ENCODE results near the gene RNF169. TPM values are rescaled to one million over a fixed set of nuclear protein-coding genes. Genes with fewer than 3 reads are reported as not detected.
"Not testable (repeated sequence)": the region's sequence is repeated elsewhere in the genome, so short reads cannot be mapped to it uniquely, and the experiment has no call there.

Gene RNF169
- total RNA-seq, 2 donors from 2014 or later = 10.3 to 11.6 TPM

DNA sequence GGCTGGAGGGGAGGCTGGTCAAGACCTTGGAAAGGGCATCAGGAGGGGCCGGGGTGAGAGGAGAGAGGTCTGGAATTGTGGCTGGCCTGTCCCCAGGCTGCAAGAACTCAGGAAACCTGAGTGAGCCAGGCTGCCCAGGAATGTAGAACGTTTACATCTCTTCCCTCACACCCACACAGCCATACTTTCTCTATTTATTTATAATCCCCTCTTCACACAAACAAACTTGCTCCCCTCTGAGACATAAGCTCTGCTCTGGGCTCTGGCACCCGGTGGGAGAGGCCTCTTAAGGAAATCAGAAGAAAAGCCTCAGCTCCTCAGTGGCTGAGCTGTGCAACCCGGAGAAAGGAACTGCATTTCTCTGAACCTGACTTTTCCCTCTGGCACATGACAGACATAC is 22.9 kb upstream of the RNF169 start:
- intact Hi-C loops (cut with DNase I) = loop anchor here (2.0 to 10.0 kb wide), 3 partner anchors 91 to 113 kb away; no protein-coding TSS in a partner anchor
- DNase-seq = no peak
- no peak for ATAC-seq

- DNase-seq (peak; percentile 81), ATAC-seq (peak; percentile 93 to 95)
- intact Hi-C loops (cut with DNase I) = loop anchor here (2.0 to 10.0 kb wide), 3 partner anchors 92 to 114 kb away; no protein-coding TSS in a partner anchor
Measured at GRCh38 chr11:74726547-74727182, 22.0 kb upstream of the RNF169 start.

DNA sequence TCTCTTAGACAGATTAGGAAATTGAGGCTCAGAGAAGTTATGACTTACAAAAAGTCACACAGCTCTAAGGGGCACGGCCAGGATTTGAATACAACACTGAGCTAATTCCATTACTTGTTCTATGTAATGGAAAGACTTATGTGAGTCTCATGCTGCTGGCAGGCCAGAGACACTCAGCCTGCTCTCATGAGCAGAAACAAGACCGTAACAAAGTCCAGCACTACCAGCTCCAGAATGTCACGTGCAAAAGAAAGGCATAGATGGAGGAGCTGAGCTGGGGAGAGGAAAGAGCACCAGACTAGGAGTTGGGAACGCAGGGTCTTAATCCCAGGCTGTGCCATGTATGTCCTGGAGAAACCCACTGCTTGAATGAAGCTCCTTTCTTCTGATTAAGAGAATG is 19.3 kb upstream of the RNF169 start:
- DNase-seq = no peak
- intact Hi-C loops (cut with DNase I) = loop anchor here (5.0 to 10.0 kb wide), 2 partner anchors 95 to 117 kb away; no protein-coding TSS in a partner anchor

GRCh38 chr11:74730571-74731260 is 17.9 kb upstream of the RNF169 start:
- DNase-seq (no peak), ATAC-seq (no peak)
- intact Hi-C loops (cut with DNase I) = loop anchor here in 1 of 2 donors (10.0 kb wide), 1 partner anchor 276 kb away; no protein-coding TSS in a partner anchor

More for the DNA sequence above, 19.3 kb upstream of the RNF169 start:
- ATAC-seq = no peak

DNA sequence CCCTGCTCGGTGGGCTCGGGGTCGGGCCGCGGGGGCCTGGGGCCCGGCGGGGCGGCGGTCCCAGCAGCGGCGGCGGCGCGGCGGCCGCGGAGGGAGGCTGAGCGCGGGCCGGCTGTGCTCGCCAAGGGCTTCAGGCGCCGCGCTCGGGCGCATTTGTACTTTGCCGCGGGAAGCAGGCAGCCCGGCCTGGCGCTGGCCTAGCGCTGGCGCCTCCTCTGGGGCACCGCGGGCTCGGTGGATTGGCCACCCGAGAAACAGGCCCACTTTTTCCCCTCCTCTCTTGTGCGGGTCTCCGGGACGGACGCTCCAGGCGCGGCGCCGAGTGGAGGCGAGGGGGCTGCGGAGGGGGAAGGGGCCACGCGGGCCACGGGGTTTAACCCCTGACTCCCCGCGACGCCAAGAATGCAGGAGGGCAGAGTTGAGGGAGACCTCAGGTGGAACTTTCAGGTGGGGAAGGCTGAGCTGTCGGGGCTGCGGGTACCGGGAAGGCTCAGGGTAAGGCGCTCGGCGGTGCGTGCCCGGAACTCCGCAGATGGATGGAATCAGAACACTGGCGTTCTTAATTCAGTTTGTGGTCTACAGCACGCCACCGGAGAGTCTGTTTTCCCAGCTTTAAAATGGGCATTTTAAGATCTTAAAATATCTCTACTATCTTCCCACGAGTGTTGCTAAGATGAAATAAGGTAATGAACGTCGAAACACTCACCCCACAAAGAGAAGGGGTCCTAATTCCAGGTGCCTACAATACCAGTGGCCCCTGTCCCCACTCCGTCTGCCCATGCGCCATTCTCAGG is 17.2 kb upstream of the RNF169 start, which contains the start of gene CHRDL2:
CHRDL2 (minus strand) TSS at position 126 of the 794 bp plus-strand sequence. CDS start 538 bp downstream, outside the sequence.
- ATAC-seq (peak; percentile 43 to 49), DNase-seq (peak; percentile 51)
- intact Hi-C loops (cut with DNase I) = loop anchor here in 1 of 2 donors (10.0 kb wide), 1 partner anchor 277 kb away; no protein-coding TSS in a partner anchor

DNA sequence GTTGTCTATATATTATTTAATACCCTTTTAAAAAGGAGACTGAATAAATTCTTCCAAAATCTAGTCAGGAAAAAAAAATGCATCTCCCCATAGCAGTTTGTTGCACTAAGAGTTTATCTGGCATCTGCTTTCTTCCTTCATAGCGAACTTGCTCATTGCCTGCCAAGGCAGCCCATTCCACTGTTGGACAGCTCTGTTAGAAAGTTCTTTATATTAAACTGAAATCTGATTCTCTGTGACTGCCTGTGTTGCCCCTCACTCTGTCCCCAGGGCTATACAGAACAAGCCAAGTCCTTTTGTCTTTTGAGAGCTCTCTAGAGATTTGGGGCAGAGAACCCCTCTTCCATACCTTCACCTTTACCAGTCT is 14.1 kb upstream of the RNF169 start:
- DNase-seq (no peak), ATAC-seq (no peak)
- intact Hi-C loops (cut with DNase I) = loop anchor here in 1 of 2 donors (10.0 kb wide), 1 partner anchor 280 kb away; no protein-coding TSS in a partner anchor

DNA sequence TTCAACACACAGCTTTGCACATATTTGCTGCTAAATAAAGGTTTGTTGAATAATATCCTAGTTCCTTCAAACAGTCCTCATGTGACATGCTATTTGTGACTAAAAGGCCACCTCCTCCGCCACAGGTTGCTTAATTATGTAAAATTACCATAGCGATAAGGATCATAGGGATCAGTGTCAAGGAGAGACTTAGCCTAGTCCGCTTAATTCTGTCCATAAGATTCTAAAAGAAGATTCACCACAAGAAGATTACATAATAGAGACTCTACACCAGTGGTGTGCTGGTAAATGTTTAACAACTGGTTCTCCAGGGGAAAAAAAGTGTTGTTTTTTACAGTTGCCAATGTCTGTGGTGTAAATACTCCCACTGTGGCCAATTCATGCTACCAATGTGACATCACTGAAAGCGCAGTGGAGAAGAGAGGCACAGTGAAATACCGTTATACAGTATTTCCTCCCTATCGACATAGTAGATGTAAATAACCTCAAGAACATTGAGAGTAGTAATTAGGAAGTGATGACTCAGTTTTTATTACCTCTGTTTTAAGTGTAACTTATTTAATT is 13.2 kb upstream of the RNF169 start:
- DNase-seq (no peak), ATAC-seq (no peak)
- intact Hi-C loops (cut with DNase I) = loop anchor here in 1 of 2 donors (10.0 kb wide), 1 partner anchor 281 kb away; no protein-coding TSS in a partner anchor

DNA sequence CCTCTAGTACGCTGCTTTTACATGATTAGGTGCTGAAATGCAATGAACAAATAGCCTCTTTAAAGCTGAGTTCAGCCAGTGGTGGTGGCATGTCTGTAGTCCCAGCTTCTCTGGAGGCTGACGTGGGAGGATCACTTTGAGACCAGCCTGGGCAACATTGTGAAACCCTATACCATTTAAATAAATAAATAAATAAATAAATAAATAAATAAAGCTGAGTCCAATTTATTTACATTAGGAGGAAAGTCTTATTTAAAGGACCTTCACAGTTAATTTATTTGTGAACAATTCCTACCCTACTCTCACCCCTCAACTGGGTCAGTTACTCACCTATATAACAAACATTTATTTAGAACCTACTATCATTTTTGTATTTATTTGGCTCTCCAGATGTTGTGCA is 12.6 kb upstream of the RNF169 start:
- intact Hi-C loops (cut with DNase I) = loop anchor here in 1 of 2 donors (10.0 kb wide), 1 partner anchor 281 kb away; no protein-coding TSS in a partner anchor
- DNase-seq = no peak
- no peak for ATAC-seq

DNA sequence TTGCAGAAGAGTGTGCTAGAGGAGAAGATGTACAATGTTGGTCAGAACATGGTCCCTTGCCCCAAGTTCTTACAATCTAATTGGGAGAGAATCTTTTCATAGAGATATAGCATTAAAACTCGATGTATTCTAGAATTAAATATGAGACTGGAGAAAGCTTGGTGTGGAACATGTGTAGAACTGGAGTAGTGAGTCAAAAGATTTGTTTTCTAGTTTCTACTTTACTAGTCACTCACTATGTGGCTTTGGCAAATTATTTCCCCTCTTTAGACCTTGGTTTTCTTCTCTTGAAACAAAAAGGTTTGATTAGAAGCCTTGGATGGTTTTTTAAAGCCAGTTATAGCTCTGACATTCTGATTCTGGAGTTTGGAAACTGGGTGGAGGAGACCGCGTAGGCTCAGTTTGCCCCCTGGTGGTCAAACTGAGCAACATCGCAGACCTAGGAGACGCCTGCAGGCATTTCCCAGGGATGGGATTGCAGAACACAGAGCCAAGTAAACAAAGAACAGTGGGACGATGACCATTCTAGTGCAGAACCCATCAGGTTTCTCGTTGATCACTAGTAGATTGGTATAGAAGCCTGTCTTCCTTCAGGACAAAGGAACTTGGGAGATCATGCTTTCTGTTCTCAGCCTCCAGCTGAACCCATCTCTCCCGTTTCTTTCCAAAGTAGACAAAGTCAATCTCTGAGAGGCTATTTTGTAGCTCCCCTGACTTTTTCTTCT is 8.9 kb upstream of the RNF169 start:
- intact Hi-C loops (cut with DNase I) = loop anchor here in 1 of 2 donors (10.0 kb wide), 1 partner anchor 285 kb away; no protein-coding TSS in a partner anchor
- DNase-seq = peak; percentile 48
- ATAC-seq = peak; percentile 92 to 95

- intact Hi-C loops (cut with DNase I) = no loop called here
- no peak for DNase-seq
- ATAC-seq = no peak
Measured at GRCh38 chr11:74742070-74742469, 6.6 kb upstream of the RNF169 start.

DNA sequence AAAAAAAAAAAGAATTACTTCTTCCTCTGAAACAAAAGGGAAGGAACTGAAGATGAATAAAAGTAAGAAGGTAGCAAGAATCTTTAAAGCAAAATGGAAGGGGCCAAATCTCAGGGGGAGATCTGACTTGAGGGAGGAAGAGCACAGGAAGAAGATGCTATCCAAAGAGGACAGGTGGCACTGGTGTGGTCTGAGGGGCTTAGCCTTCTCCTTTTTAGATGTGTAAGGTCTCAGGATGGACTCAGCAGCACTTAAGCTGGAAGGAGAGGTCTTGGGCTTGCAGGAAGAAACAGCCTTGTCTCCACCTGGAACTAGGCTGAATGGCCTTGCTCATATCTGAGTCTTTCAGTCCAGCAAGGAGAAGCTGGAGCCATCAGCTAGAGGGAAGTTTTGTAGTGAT is 5.0 kb upstream of the RNF169 start:
- no peak for ATAC-seq
- DNase-seq = no peak
- intact Hi-C loops (cut with DNase I) = no loop called here

DNA sequence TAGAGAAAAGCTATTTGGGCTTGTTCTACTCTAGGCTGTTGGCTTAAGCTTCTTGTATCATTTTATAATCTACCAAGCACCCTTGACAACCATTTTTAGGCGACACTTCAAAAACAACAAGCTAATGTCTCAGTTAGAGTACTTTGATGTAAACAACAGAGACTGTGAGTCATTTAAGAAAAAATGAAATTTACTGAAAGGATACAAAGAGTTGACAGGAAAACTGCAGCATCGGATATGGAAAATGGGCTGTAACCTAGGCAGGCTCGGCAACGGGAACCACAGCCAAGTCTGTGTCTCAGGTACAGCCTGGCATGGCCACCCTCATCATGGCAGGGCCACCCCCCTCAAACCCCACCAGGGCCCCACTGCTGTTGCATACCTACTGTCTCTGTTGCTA is 4.4 kb upstream of the RNF169 start:
- intact Hi-C loops (cut with DNase I) = no loop called here
- ATAC-seq (no peak), DNase-seq (no peak)

DNA sequence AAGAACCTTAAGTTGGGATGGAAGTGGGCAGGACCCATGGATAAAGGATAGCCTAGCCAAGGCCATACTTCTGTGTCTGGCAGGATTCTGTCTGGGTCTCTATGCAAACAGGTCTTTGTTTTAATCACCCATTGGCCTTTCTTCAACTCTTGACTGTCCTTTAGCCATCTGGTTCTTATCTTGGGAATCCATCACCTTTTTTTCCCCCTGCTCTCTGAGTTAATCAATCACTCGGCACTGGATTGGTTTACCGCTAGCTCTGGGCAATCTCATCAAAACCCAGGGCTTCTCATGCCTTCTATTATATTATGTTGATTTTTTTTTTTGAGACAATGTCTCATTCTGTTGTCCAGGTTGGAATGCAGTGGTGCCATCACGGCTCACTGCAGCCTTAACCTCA is 1.8 kb upstream of the RNF169 start:
- no peak for DNase-seq
- intact Hi-C loops (cut with DNase I) = no loop called here
- no peak for ATAC-seq

DNA sequence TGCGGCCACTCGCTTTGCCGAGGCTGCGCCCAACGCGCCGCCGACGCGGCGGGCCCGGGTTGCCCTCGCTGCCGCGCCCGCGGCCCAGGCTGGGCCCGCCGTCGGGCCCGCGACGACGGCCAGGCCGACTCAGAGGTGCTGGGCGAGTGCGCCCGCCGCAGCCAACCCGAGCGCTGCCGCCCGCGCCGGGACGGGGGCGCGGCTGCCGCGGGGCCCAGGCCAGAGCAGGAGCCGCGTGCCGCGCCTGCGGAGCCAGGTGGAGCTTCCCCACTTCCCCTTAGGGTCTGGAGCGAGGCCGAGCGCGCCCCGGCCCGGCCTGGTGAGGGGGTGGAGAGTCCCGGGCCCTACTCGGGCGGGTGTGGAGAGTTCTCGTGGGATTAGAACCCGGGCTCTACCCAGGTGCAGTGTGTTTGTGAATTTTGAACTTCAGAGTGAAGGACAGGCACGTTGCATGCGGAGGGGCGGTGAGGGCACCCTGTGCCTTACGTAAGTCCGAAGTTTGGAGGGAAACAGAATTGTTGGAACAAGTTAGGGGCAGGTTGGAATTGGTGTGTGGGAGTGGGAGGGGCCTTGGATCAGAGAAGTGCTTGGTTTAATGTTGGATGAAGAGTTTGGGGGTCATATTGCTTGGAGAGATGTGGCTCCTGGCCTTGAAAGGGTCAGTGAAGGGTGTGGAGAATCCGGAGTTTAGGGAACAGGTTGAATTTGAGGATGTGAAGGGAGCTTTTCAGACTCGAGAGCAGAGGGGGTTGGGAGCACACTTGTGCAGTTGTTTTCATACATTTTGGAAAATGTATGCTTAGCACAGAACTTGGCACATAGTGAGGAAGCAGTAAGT is 697 bp downstream of the RNF169 start:
- peak; percentile 63 to 66 for ATAC-seq
- intact Hi-C loops (cut with DNase I) = no loop called here
- peak; percentile 62 for DNase-seq

- intact Hi-C loops (cut with DNase I) = no loop called here
- ATAC-seq = no peak
- no peak for DNase-seq
Measured at GRCh38 chr11:74749965-74750296, 1.3 kb downstream of the RNF169 start.

DNA sequence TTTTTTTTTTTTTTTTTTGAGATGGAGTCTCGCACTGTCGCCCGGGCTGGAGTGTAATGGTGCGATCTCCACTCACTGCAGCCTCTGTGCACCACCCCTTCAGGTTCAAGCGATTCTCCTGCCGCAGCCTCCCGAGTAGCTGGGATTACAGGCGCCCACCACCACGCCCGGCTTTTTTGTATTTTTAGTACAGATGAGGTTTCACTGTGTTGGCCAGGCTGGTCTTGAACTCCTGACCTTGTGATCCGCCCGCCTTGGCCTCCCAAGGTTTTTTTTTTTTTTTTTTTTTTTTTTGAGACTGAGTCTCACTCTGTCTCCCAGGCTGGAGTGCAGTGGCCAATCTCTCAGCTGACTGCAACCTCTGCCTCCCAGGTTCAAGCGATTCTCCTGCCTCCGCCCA is 1.9 kb downstream of the RNF169 start:
- intact Hi-C loops (cut with DNase I); DNase-seq; ATAC-seq: not testable (repeated sequence)

- ATAC-seq (no peak), DNase-seq (no peak)
- intact Hi-C loops (cut with DNase I) = no loop called here
Measured at GRCh38 chr11:74751303-74751702, 2.7 kb downstream of the RNF169 start.

Measured in left cardiac atrium (tissue), 4 donors.